Measurements from ENCODE around the gene OCA2. TPM values are rescaled to one million over a fixed set of nuclear protein-coding genes. Genes with fewer than 3 reads are reported as not detected.

OCA2 gene
- polyA plus RNA-seq, 3 donors = not detected

DNA sequence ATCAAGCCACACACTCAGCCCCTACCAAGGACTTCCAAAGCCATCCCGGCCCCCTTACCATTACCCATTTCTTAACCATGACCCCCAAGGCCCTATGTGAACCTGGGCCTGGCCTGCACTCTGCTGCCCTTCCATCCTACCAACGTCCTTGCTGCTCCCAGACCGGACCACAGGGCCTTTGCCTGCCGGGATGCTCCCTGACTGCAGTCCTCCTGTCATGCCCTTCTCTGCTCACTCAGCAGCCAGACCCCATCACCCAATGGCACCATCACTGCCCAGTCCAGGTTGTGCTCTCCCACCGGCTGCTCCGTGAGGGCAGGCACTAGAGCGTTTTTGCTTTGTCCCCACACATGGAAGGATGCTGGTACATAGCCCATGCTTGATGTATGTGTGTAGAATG is 73.7 kb downstream of the OCA2 start:
- H3K27me3 ChIP-seq (ENCODE audit: control insufficient read depth in 2 of 2, insufficient read depth in 2 of 2, low read length in 2 of 2) = no peaks in the 10 kb centered on the region
- H3K4me1 Mint-ChIP-seq = no peaks in the 10 kb centered on the region
- DNase-seq = no peak
- no peak overlapping the region for H3K4me2 ChIP-seq (replicated peaks; ENCODE audit: extremely low read depth, low read length, poor library complexity, severe bottlenecking)
- H3K27me3 Mint-ChIP-seq (ENCODE audit: low read depth in 3 of 3) = peaks cover 0 to 2% (median 1%) of the 10 kb centered on the region in 3 donors
- peaks cover 8 to 11% of the 10 kb centered on the region in 2 donors for H3K9me3 ChIP-seq (replicated peaks in 1 of 2; ENCODE audit: control insufficient read depth in 1 of 2, insufficient read depth in 1 of 2, low read length in 2 of 2)
- H3K36me3 Mint-ChIP-seq = no peaks in the 10 kb centered on the region
- H3K27ac Mint-ChIP-seq = no peak overlapping the region
- no peak overlapping the region for H3K4me3 Mint-ChIP-seq
- H2AFZ ChIP-seq (ENCODE audit: insufficient read depth, low read depth, low read length, poor library complexity, severe bottlenecking) = no peak overlapping the region
- WGBS (ENCODE audit: insufficient coverage) = 93% methylated on average over 4 of the region's 7 CpGs
- H4K20me1 ChIP-seq (ENCODE audit: insufficient read depth, low read length) = no peaks in the 10 kb centered on the region
- no peaks in the 10 kb centered on the region for H3K36me3 ChIP-seq (replicated peaks in 1 of 2; ENCODE audit: control insufficient read depth in 1 of 2, insufficient read depth in 2 of 2, low read length in 2 of 2)
- intact Hi-C loops (cut with micrococcal nuclease) = no loop called here
- H3K27ac ChIP-seq (ENCODE audit: low read depth in 1 of 2, low read length in 2 of 2) = no peak overlapping the region
- no peak overlapping the region for H3K9ac ChIP-seq (ENCODE audit: insufficient read depth, low read length, poor library complexity, severe bottlenecking)
- H3K4me3 ChIP-seq (replicated peaks in 1 of 3; ENCODE audit: low read depth in 2 of 3, low read length in 3 of 3) = no peak overlapping the region
- TF ChIP-seq, protein P1, sequence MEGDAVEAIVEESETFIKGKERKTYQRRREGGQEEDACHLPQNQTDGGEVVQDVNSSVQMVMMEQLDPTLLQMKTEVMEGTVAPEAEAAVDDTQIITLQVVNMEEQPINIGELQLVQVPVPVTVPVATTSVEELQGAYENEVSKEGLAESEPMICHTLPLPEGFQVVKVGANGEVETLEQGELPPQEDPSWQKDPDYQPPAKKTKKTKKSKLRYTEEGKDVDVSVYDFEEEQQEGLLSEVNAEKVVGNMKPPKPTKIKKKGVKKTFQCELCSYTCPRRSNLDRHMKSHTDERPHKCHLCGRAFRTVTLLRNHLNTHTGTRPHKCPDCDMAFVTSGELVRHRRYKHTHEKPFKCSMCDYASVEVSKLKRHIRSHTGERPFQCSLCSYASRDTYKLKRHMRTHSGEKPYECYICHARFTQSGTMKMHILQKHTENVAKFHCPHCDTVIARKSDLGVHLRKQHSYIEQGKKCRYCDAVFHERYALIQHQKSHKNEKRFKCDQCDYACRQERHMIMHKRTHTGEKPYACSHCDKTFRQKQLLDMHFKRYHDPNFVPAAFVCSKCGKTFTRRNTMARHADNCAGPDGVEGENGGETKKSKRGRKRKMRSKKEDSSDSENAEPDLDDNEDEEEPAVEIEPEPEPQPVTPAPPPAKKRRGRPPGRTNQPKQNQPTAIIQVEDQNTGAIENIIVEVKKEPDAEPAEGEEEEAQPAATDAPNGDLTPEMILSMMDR (IDR thresholded peaks at IDR 0.05) = no peak
- H3K4me1 ChIP-seq (ENCODE audit: control insufficient read depth in 1 of 2, insufficient read depth in 2 of 2, low read length in 2 of 2) = no peaks in the 10 kb centered on the region
- H3K9me3 Mint-ChIP-seq = peaks cover 2 to 18% (median 4%) of the 10 kb centered on the region in 7 donors
- no peaks in the 10 kb centered on the region for H3K79me2 ChIP-seq (ENCODE audit: insufficient read depth, low read length)

DNA sequence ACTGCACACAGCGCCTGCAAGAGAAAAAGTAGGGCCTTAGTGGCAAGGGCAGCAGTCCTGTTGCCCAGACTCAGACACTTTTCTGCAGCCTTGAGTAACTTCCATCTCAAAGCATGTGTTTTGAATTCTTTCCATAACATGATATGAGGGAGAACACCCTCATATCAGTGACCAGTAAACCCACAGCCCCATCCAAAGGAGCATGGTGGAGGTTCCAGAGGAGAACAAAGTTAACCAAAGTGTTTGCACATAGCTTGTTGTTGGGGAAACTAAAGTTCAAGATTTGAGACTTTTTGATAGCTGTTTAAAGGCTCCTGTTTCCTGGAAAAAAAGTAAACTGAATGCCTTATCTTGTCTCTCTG is 74.2 kb downstream of the OCA2 start:
- Mint-ChIP-seq H3K36me3 (no peaks in the 10 kb centered on the region), H3K27ac (no peak overlapping the region), H3K27me3 (ENCODE audit: low read depth in 3 of 3) (peaks cover 0 to 2% (median 1%) of the 10 kb centered on the region in 3 donors), H3K4me3 (no peak overlapping the region), H3K9me3 (peaks cover 2 to 15% (median 4%) of the 10 kb centered on the region in 7 donors), H3K4me1 (no peaks in the 10 kb centered on the region)
- Histone ChIP-seq H3K27me3 (ENCODE audit: control insufficient read depth in 2 of 2, insufficient read depth in 2 of 2, low read length in 2 of 2) (no peaks in the 10 kb centered on the region), H3K9me3 (replicated peaks in 1 of 2; ENCODE audit: control insufficient read depth in 1 of 2, insufficient read depth in 1 of 2, low read length in 2 of 2) (peaks cover 8 to 11% of the 10 kb centered on the region in 2 donors), H3K27ac (ENCODE audit: low read depth in 1 of 2, low read length in 2 of 2) (no peak overlapping the region), H3K79me2 (ENCODE audit: insufficient read depth, low read length) (no peaks in the 10 kb centered on the region), H2AFZ (ENCODE audit: insufficient read depth, low read depth, low read length, poor library complexity, severe bottlenecking) (no peak overlapping the region), H3K4me2 (replicated peaks; ENCODE audit: extremely low read depth, low read length, poor library complexity, severe bottlenecking) (no peak overlapping the region), H3K9ac (ENCODE audit: insufficient read depth, low read length, poor library complexity, severe bottlenecking) (no peak overlapping the region), H3K4me1 (ENCODE audit: control insufficient read depth in 1 of 2, insufficient read depth in 2 of 2, low read length in 2 of 2) (no peaks in the 10 kb centered on the region), H3K36me3 (replicated peaks in 1 of 2; ENCODE audit: control insufficient read depth in 1 of 2, insufficient read depth in 2 of 2, low read length in 2 of 2) (no peaks in the 10 kb centered on the region), H4K20me1 (ENCODE audit: insufficient read depth, low read length) (no peaks in the 10 kb centered on the region), H3K4me3 (replicated peaks in 1 of 3; ENCODE audit: low read depth in 2 of 3, low read length in 3 of 3) (no peak overlapping the region)
- TF ChIP-seq, protein P1 (IDR thresholded peaks at IDR 0.05) = no peak
- WGBS (ENCODE audit: insufficient coverage) = 100% methylated on average over 1 of the region's 1 CpG
- intact Hi-C loops (cut with micrococcal nuclease) = no loop called here
- DNase-seq = no peak
